ENCODE data around the gene RBBP7. TPM values are rescaled to one million over a fixed set of nuclear protein-coding genes. Genes with fewer than 3 reads are reported as not detected.

The RBBP7 gene
- total and polyA plus RNA-seq, 2 of the 8 experiments (the other 6 are each of a cell fraction or from before 2014, with no cell fraction given) = 107 to 138 TPM

- TF ChIP-seq YY1 (IDR thresholded peaks at IDR 0.05; ENCODE audit: low read depth, low read length) (no peak), NANOG (IDR thresholded peaks at IDR 0.05; ENCODE audit: insufficient read depth, low read depth, low read length, poor library complexity, severe bottlenecking) (no peak), SIX5 (IDR thresholded peaks at IDR 0.05; ENCODE audit: low read depth, low read length) (no peak), FOSL1 (IDR thresholded peaks at IDR 0.05; ENCODE audit: insufficient read depth, low read depth, low read length) (no peak), SP2 (IDR thresholded peaks at IDR 0.05; ENCODE audit: low read length) (no peak), RFX5 (IDR thresholded peaks at IDR 0.05; ENCODE audit: borderline replicate concordance, low read depth, low read length) (no peak)
Observed at GRCh38 chrX:16853537-16853936, 16.6 kb downstream of the RBBP7 start (continued).

Data from H1 (cell line).